Body of pancreas (tissue), 4 donors: ENCODE measurements around the gene EFNB1. TPM values are rescaled to one million over a fixed set of nuclear protein-coding genes. Genes with fewer than 3 reads are reported as not detected.
A peak's percentile ranks its signal among the peaks of the same experiment; 100 is the strongest.
"Not testable (repeated sequence)": the region's sequence is repeated elsewhere in the genome, so short reads cannot be mapped to it uniquely, and the experiment has no call there.

Experiments
- ATAC-seq: fragments of 150-250 bp; one replicate; pipeline ENCODE4 v1.9.1; 2016
- DNase-seq, 4 donors: peaks; one replicate each; pipeline ENCODE4 v3.0.0-alpha.2; 2019
- H3K27ac ChIP-seq, 4 donors: fragments of 200-600 bp; sonication (generic); 1 replicate in 3 of 4; 2 replicates in 1 of 4; pipeline versions ENCODE4 v1.5.1 to v1.6.1; 2016 to 2019; ENCODE audit warnings: mild to moderate bottlenecking in 1 of 4, mixed read lengths in 1 of 4, moderate library complexity in 1 of 4
- H3K27me3 ChIP-seq, 2 donors: fragments of 200-600 bp; sonication (generic); one replicate each; pipeline ENCODE4 v1.6.0; 2016; ENCODE audit warnings: mild to moderate bottlenecking in 1 of 2
- H3K36me3 ChIP-seq, 2 donors: fragments of 200-600 bp; sonication (generic); replicated peaks in 1 of 2; 2 replicates each; pipeline ENCODE4 v1.5.1; 2016; ENCODE audit warnings: low read depth in 2 of 2; ENCODE audit not compliant: insufficient read depth in 1 of 2
- H3K4me1 ChIP-seq: fragments of 200-600 bp; sonication (generic); one replicate; pipeline ENCODE4 v1.6.0; 2016
- H3K4me3 ChIP-seq, 2 donors: fragments of 200-600 bp; sonication (generic); 1 replicate in 1 of 2; 2 replicates in 1 of 2; pipeline ENCODE4 v1.5.1; 2016 to 2019
- H3K9me3 ChIP-seq, 3 donors: fragments of 200-600 bp; sonication (generic); 1 replicate in 2 of 3; 2 replicates in 1 of 3; pipeline ENCODE4 v1.5.1; 2016
- CTCF ChIP-seq, 7 experiments: fragments of 450-650 bp in 4 of 7; fragments of 200-600 bp in 3 of 7; sonication (generic) in 3 of 7; IDR thresholded peaks; one replicate each; pipeline ENCODE4 v1.5.1; 2016 to 2019; ENCODE audit warnings: antibody characterized with exemption in 7 of 7
- POLR2A ChIP-seq, 3 donors: fragments of 450-650 bp; IDR thresholded peaks; one replicate each; pipeline ENCODE4 v1.6.1; 2016; ENCODE audit warnings: antibody characterized with exemption in 3 of 3, mild to moderate bottlenecking in 2 of 3
- WGBS, 2 donors: methylation state at CpG; one replicate each; pipeline ENCODE4 v1.1.5; 2017; 5-methylcytosine and 5-hydroxymethylcytosine counted together
- intact Hi-C: fragments of 100-400 bp; cut with DNase I; formaldehyde crosslinking; loops from one replicate; pipeline ENCODE4 v1.15.1; 2023
- total RNA-seq, 2 donors: library from RNA; depleted of rRNA; stranded (reverse); fragments of >200 nt; gene quantifications; one replicate each; pipeline ENCODE4 v1.1.0, GENCODE V29; 2016

EFNB1 gene
- 10 to 100 TPM; 10.9 to 12.5 TPM for total RNA-seq

DNA sequence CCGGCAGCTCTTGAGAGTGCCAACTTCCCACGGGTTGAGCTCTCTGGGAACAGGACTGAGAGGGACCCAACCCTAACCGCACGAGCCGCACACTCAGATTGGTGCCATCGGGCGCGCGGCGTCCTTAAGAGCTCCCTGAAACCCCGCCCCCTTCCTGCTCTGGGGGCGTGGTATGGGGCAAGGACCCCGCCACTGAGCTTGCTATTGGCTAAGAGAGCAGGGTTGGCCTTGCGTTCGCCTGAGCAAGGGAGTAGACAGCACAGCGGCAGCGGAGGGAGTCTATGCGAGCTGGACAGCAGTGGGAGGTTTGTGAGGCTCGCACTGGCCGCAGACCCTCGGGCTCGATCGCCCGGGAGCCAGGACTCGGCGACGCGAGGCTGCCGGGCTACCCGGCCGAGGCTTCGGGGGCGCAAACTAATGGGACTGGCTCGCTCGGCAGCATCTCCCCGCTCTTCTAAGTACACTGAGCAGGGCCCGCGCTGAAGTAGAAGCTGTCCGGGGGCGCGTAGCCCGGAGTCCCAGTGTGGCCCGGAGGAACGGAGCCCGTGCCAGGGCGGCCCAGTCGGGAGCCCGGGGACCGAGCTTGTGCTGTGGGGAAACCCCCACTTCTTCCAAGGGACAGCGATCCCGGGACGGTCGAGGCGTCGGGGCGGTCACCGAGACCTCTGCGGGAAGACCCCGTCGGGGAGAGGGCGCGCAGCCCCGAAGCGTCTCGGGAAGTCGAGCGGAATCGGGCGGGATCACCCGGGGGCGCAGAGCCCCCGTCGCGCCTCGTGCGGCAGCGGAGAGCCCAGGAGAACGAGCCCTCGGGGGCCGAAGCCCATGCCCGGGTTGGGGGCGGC, at the start of gene EFNB1:
Gene EFNB1 (plus strand): TSS at position 282 of the 842 bp plus-strand sequence. CDS start 756 bp downstream, outside the sequence.
- intact Hi-C loops = loop anchor here (5.0 to 10.0 kb wide), 2 partner anchors 233 to 396 kb away; no protein-coding TSS in a partner anchor
- H3K4me3 ChIP-seq = peak within 1 kb of the TSS; percentile 28 to 46
- no peaks in the 10 kb centered on the region for H3K9me3 ChIP-seq
- WGBS, 2 donors = 0% methylated on average over 69 of the region's 82 CpGs; no CpG with 5 or more reads in 1 of the 2 donors
- peaks cover 7% of the 10 kb centered on the region for H3K4me1 ChIP-seq
- DNase-seq = peak; percentile 89 to 95 (median 93)
- no peaks in the 10 kb centered on the region for H3K27me3 ChIP-seq
- peak in 1 of 7 experiments; percentile 3 for TF ChIP-seq CTCF (IDR thresholded peaks at IDR 0.05)
- TF ChIP-seq POLR2A (IDR thresholded peaks at IDR 0.05) = peak; percentile 92
- peak within 1 kb of the TSS; percentile 6 to 74 (median 44) for H3K27ac ChIP-seq
- peak; percentile 97 for ATAC-seq
- no peaks in the 10 kb centered on the region for H3K36me3 ChIP-seq

DNA sequence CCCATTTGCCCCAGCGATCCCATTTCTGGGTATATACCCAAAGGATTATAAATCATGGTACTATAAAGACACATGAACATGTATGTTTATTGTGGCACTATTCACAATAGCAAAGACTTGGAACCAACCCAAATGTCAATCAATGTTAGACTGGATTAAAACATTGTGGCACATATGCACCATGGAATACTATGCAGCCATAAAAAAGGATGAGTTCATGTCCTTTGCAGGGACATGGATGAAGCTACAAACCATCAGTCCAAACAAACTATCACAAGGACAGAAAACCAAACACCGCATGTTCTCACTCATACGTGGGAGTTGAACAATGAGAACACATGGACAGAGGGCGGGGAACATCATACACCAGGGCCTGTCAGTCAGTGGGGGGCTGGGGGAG, 47.5 kb upstream of the EFNB1 start:
- ATAC-seq, H3K36me3 ChIP-seq, H3K4me1 ChIP-seq, H3K27ac ChIP-seq, H3K4me3 ChIP-seq, intact Hi-C loops, H3K9me3 ChIP-seq, DNase-seq, H3K27me3 ChIP-seq: not testable (repeated sequence)
- 90 to 92% methylated on average over 4 of the region's 4 CpGs for WGBS, 2 donors

DNA sequence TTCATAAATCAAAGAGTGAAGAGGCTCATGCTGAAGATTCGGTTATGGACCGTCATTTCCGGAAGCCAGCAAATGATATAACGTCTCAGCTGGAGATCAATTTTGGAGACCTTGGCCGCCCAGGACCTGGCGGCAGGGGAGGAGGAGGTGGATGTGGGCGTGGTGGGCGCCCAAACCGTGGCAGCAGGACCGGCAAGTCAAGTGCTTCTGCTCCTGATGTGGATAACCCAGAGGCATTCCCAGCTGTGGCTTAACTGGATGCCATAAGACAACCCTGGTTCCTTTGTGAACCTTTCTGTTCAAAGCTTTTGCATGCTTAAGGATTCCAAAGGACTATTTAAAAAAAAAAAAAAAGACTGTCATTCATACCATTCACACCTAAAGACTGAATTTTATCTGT, 44.0 kb upstream of the EFNB1 start:
- no peak for TF ChIP-seq CTCF (IDR thresholded peaks at IDR 0.05)
- TF ChIP-seq POLR2A (IDR thresholded peaks at IDR 0.05) = no peak
- ATAC-seq (no peak), DNase-seq (no peak)
- Histone ChIP-seq H3K27me3 (no peaks in the 10 kb centered on the region), H3K4me3 (no peak overlapping the region), H3K36me3 (no peaks in the 10 kb centered on the region), H3K4me1 (no peaks in the 10 kb centered on the region), H3K9me3 (no peaks in the 10 kb centered on the region), H3K27ac (no peak overlapping the region)
- intact Hi-C loops = no loop called here
- WGBS, 2 donors = 73 to 88% methylated on average over 4 to 10 of the region's 10 CpGs

GRCh38 chrX:68786581-68786980, 42.2 kb upstream of the EFNB1 start:
- DNase-seq, H3K27me3 ChIP-seq, H3K36me3 ChIP-seq, H3K4me3 ChIP-seq, H3K4me1 ChIP-seq, ATAC-seq, intact Hi-C loops, H3K9me3 ChIP-seq, H3K27ac ChIP-seq: not testable (repeated sequence)
- WGBS, 2 donors = 75 to 89% methylated on average over 4 of the region's 4 CpGs

DNA sequence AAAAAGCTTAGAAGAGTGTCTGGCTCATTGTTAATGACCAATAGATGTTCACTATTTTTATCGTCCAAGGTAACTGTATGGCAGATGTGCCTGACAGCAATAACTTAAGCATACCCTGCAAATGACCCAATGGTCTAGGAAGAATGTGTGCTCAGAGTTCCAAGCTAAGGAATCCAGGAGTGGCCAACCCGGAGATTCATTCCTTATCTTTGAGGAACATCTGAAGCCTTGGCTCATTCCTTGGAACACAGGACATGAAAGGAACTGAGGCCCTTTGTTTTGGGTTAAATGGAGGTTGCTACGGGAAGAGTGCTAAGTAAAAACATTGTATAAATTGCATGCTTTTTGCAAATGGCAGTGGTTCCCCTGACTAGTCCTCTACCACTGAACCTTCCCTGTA, 38.9 kb upstream of the EFNB1 start:
- ATAC-seq = no peak
- 57 to 70% methylated on average over 3 of the region's 3 CpGs for WGBS, 2 donors

More for the DNA sequence above, 38.9 kb upstream of the EFNB1 start:
- Histone ChIP-seq H3K4me3 (no peak overlapping the region), H3K27ac (no peak overlapping the region), H3K36me3 (no peaks in the 10 kb centered on the region), H3K27me3 (no peaks in the 10 kb centered on the region), H3K4me1 (no peaks in the 10 kb centered on the region), H3K9me3 (no peaks in the 10 kb centered on the region)
- DNase-seq = no peak
- TF ChIP-seq POLR2A (IDR thresholded peaks at IDR 0.05) (no peak), CTCF (IDR thresholded peaks at IDR 0.05) (no peak)
- intact Hi-C loops = no loop called here
